Liver (tissue), 9 donors: ENCODE results near the gene CBFA2T3. TPM values are rescaled to one million over a fixed set of nuclear protein-coding genes. Genes with fewer than 3 reads are reported as not detected.

Source experiments
- DNase-seq: peaks from one replicate; pipeline ENCODE4 v3.0.0-alpha.2; 2017; ENCODE audit warnings: low spot score
- H3K27ac ChIP-seq, 2 donors: one replicate each; pipeline ENCODE4 v1.7.0; 2013; ENCODE audit warnings: inconsistent platforms in 2 of 2, low read length in 2 of 2, control low read depth in 1 of 2, low read depth in 1 of 2, mild to moderate bottlenecking in 1 of 2
- H3K27me3 ChIP-seq, 4 donors: one replicate each; pipeline versions ENCODE4 v1.6.1 to v1.7.0; 2013; ENCODE audit warnings: low read length in 3 of 4, inconsistent platforms in 1 of 4, mild to moderate bottlenecking in 1 of 4, moderate library complexity in 1 of 4; ENCODE audit not compliant: control insufficient read depth in 4 of 4, insufficient read depth in 4 of 4
- H3K36me3 ChIP-seq, 4 donors: one replicate each; pipeline versions ENCODE4 v1.6.1 to v1.7.0; 2013; ENCODE audit warnings: low read length in 3 of 4, mild to moderate bottlenecking in 3 of 4, low read depth in 1 of 4, moderate library complexity in 1 of 4; ENCODE audit not compliant: control insufficient read depth in 4 of 4, insufficient read depth in 3 of 4
- H3K4me1 ChIP-seq, 4 donors: one replicate each; pipeline versions ENCODE4 v1.6.1 to v1.7.0; 2013; ENCODE audit warnings: low read length in 3 of 4, mild to moderate bottlenecking in 3 of 4, moderate library complexity in 1 of 4; ENCODE audit not compliant: control insufficient read depth in 4 of 4, insufficient read depth in 4 of 4
- H3K4me3 ChIP-seq, 3 donors: one replicate each; pipeline versions ENCODE4 v1.6.1 to v1.7.0; 2013; ENCODE audit warnings: low read length in 3 of 3, control low read depth in 1 of 3, low read depth in 1 of 3, mild to moderate bottlenecking in 1 of 3
- H3K9ac ChIP-seq, 2 donors: one replicate each; pipeline ENCODE4 v1.7.0; 2013; ENCODE audit warnings: low read length in 2 of 2, mild to moderate bottlenecking in 2 of 2, moderate library complexity in 2 of 2, control low read depth in 1 of 2, low read depth in 1 of 2
- H3K9me3 ChIP-seq, 4 donors: one replicate each; pipeline versions ENCODE4 v1.6.1 to v1.7.0; 2013; ENCODE audit warnings: low read length in 3 of 4; ENCODE audit not compliant: control insufficient read depth in 4 of 4
- EGR1 ChIP-seq, 2 donors: IDR thresholded peaks; 2 replicates each; pipeline ENCODE4 v1.6.1; 2016 to 2018; ENCODE audit warnings: antibody characterized with exemption in 2 of 2, low read depth in 2 of 2
- FOXA1 ChIP-seq: IDR thresholded peaks from 2 replicates; pipeline ENCODE4 v1.6.1; 2016; ENCODE audit warnings: antibody characterized with exemption
- HNF4A ChIP-seq, 2 donors: conservative IDR thresholded peaks; 2 replicates each; pipeline ENCODE4 v1.6.1; 2016; ENCODE audit warnings: antibody characterized with exemption in 2 of 2, mild to moderate bottlenecking in 2 of 2
- HNF4G ChIP-seq: IDR thresholded peaks from 2 replicates; pipeline ENCODE4 v1.6.1; 2016; ENCODE audit warnings: antibody characterized with exemption
- JUND ChIP-seq, 2 donors: IDR thresholded peaks; 2 replicates each; pipeline ENCODE4 v1.6.1; 2016; ENCODE audit warnings: antibody characterized with exemption in 2 of 2
- NR2F2 ChIP-seq: IDR thresholded peaks from 2 replicates; pipeline ENCODE4 v1.6.1; 2016; ENCODE audit warnings: antibody characterized with exemption
- RAD21 ChIP-seq, 2 donors: IDR thresholded peaks; 2 replicates each; pipeline ENCODE4 v1.6.1; 2016; ENCODE audit warnings: antibody characterized with exemption in 2 of 2, mild to moderate bottlenecking in 2 of 2
- RXRA ChIP-seq, 2 donors: IDR thresholded peaks; 2 replicates each; pipeline ENCODE4 v1.6.1; 2017 to 2018; ENCODE audit warnings: antibody characterized with exemption in 2 of 2, mild to moderate bottlenecking in 1 of 2
- SP1 ChIP-seq: IDR thresholded peaks from 2 replicates; pipeline ENCODE4 v1.6.1; 2018; ENCODE audit warnings: antibody characterized with exemption, mild to moderate bottlenecking
- TAF1 ChIP-seq: conservative IDR thresholded peaks from 2 replicates; pipeline ENCODE4 v1.6.1; 2016; ENCODE audit warnings: antibody characterized with exemption, mild to moderate bottlenecking
- WGBS: extraction: QIAGEN DNeasy Blood & Tissue Kit; methylation state at CpG from one replicate; pipeline ENCODE4 v1.1.7; 2013; 5-methylcytosine and 5-hydroxymethylcytosine counted together
- polyA plus RNA-seq, 2 donors: library from polyadenylated mRNA; stranded (reverse) in 1 of 2; unstranded in 1 of 2; fragments of 200-250 nt in 1 of 2; fragments of >200 nt in 1 of 2; fragmentation: Nextera tagmentation in 1 of 2; extraction: Ambion mirVana in 1 of 2; gene quantifications; one replicate each; pipeline versions ENCODE4 v1.2.1 to v1.2.3, GENCODE V29; 2013 to 2015
- total RNA-seq, 2 donors: library from RNA; depleted of rRNA; stranded (reverse); fragments of >200 nt; gene quantifications; one replicate each; pipeline ENCODE4 v1.2.3, GENCODE V29; 2014
- TF ChIP-seq, protein P1 (sequence below): IDR thresholded peaks from 2 replicates; pipeline ENCODE4 v1.6.1; 2016; ENCODE audit warnings: antibody characterized with exemption, mild to moderate bottlenecking
- TF ChIP-seq, protein P2 (sequence below): fragments of 150-350 bp; IDR thresholded peaks from 2 replicates; pipeline ENCODE4 v1.5.1; 2017; ENCODE audit warnings: improper control_type of control experiment, low read depth, low read length; ENCODE audit not compliant: missing input control
- TF ChIP-seq, protein P3 (sequence below): IDR thresholded peaks from 2 replicates; pipeline ENCODE4 v1.6.1; 2016; ENCODE audit warnings: antibody characterized with exemption
- donor health status: healthy.
- donor health status: healthy.
- donor health status: healthy.
- donor health status: healthy.
- donor health status: healthy.

Gene CBFA2T3
- total and polyA plus RNA-seq, 4 donors, result 1.4 to 4.5 (median 3.1) TPM

- TF ChIP-seq, protein P1, sequence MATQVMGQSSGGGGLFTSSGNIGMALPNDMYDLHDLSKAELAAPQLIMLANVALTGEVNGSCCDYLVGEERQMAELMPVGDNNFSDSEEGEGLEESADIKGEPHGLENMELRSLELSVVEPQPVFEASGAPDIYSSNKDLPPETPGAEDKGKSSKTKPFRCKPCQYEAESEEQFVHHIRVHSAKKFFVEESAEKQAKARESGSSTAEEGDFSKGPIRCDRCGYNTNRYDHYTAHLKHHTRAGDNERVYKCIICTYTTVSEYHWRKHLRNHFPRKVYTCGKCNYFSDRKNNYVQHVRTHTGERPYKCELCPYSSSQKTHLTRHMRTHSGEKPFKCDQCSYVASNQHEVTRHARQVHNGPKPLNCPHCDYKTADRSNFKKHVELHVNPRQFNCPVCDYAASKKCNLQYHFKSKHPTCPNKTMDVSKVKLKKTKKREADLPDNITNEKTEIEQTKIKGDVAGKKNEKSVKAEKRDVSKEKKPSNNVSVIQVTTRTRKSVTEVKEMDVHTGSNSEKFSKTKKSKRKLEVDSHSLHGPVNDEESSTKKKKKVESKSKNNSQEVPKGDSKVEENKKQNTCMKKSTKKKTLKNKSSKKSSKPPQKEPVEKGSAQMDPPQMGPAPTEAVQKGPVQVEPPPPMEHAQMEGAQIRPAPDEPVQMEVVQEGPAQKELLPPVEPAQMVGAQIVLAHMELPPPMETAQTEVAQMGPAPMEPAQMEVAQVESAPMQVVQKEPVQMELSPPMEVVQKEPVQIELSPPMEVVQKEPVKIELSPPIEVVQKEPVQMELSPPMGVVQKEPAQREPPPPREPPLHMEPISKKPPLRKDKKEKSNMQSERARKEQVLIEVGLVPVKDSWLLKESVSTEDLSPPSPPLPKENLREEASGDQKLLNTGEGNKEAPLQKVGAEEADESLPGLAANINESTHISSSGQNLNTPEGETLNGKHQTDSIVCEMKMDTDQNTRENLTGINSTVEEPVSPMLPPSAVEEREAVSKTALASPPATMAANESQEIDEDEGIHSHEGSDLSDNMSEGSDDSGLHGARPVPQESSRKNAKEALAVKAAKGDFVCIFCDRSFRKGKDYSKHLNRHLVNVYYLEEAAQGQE, result no peak
- no peak for TF ChIP-seq TAF1
- no peak for TF ChIP-seq SP1
- no peak for TF ChIP-seq RAD21 (IDR thresholded peaks at IDR 0.05)
Observed at GRCh38 chr16:88855736-88856121, 121.3 kb downstream of the CBFA2T3 start (continued).

DNA sequence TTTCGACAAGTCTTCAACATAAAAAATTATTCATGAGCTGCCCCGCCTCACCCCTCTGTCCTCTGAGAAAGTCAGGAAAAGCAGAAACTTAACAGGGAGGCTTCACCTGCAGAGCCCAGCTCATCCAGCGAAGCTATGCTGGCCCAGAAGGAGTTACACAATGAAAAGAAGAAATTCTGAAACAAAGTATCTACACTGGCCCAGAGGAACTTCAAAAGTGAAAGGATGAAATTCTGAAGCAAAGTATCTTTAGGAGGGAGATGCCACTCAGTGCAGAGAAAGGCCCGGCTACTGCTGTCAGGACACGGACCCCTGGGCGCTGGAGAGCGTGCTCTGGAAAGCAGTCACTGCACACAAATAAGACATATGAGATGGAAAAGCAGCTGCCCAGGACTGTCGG lies 121.8 kb downstream of the CBFA2T3 start:
- 90% methylated on average over 8 of the region's 8 CpGs for WGBS
- H3K27me3 ChIP-seq, result no peaks in the 10 kb centered on the region
- peaks cover 12 to 39% (median 28%) of the 10 kb centered on the region in 4 donors for H3K4me1 ChIP-seq
- DNase-seq, result no peak
- peaks cover 5 to 14% (median 12%) of the 10 kb centered on the region in 4 donors for H3K36me3 ChIP-seq
- no peaks in the 10 kb centered on the region for H3K9me3 ChIP-seq
- no peak overlapping the region for H3K4me3 ChIP-seq
- TF ChIP-seq EGR1 (IDR thresholded peaks at IDR 0.05; ENCODE audit: low read depth in 2 of 2), result no peak
- TF ChIP-seq HNF4G, result no peak
- TF ChIP-seq NR2F2, result no peak
- TF ChIP-seq, protein P1, result no peak
- TF ChIP-seq, protein P2, sequence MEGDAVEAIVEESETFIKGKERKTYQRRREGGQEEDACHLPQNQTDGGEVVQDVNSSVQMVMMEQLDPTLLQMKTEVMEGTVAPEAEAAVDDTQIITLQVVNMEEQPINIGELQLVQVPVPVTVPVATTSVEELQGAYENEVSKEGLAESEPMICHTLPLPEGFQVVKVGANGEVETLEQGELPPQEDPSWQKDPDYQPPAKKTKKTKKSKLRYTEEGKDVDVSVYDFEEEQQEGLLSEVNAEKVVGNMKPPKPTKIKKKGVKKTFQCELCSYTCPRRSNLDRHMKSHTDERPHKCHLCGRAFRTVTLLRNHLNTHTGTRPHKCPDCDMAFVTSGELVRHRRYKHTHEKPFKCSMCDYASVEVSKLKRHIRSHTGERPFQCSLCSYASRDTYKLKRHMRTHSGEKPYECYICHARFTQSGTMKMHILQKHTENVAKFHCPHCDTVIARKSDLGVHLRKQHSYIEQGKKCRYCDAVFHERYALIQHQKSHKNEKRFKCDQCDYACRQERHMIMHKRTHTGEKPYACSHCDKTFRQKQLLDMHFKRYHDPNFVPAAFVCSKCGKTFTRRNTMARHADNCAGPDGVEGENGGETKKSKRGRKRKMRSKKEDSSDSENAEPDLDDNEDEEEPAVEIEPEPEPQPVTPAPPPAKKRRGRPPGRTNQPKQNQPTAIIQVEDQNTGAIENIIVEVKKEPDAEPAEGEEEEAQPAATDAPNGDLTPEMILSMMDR, result no peak
- no peak for TF ChIP-seq HNF4A (conservative IDR thresholded peaks at IDR 0.05)
- no peak for TF ChIP-seq JUND (IDR thresholded peaks at IDR 0.05)
- TF ChIP-seq TAF1, result no peak
- TF ChIP-seq RXRA (IDR thresholded peaks at IDR 0.05), result no peak
- no peak for TF ChIP-seq FOXA1
- TF ChIP-seq RAD21 (IDR thresholded peaks at IDR 0.05), result no peak
- TF ChIP-seq, protein P3, sequence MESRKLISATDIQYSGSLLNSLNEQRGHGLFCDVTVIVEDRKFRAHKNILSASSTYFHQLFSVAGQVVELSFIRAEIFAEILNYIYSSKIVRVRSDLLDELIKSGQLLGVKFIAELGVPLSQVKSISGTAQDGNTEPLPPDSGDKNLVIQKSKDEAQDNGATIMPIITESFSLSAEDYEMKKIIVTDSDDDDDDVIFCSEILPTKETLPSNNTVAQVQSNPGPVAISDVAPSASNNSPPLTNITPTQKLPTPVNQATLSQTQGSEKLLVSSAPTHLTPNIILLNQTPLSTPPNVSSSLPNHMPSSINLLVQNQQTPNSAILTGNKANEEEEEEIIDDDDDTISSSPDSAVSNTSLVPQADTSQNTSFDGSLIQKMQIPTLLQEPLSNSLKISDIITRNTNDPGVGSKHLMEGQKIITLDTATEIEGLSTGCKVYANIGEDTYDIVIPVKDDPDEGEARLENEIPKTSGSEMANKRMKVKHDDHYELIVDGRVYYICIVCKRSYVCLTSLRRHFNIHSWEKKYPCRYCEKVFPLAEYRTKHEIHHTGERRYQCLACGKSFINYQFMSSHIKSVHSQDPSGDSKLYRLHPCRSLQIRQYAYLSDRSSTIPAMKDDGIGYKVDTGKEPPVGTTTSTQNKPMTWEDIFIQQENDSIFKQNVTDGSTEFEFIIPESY, result no peak
- H3K27ac ChIP-seq, result no peak overlapping the region
- no peak overlapping the region for H3K9ac ChIP-seq
